Measurements from ENCODE around the gene TPCN2. TPM values are rescaled to one million over a fixed set of nuclear protein-coding genes. Genes with fewer than 3 reads are reported as not detected.
A peak's percentile ranks its signal among the peaks of the same experiment; 100 is the strongest.

The TPCN2 gene
- total RNA-seq, 2 donors from 2014 or later, result 34.7 to 38.0 TPM

- Histone ChIP-seq H3K4me3 (peak overlapping the region; percentile 77), H3K36me3 (no peaks in the 10 kb centered on the region), H3K9me3 (no peaks in the 10 kb centered on the region), H3K27me3 (replicated peaks; ENCODE audit: insufficient read depth) (no peaks in the 10 kb centered on the region), H3K27ac (peak overlapping the region; percentile 78 to 84), H3K4me1 (ENCODE audit: control insufficient read depth in 1 of 2, low read depth in 2 of 2) (peaks cover 13 to 50% of the 10 kb centered on the region in 2 donors)
- DNase-seq (ENCODE audit: low spot score), result no peak
- TF ChIP-seq, protein P1, sequence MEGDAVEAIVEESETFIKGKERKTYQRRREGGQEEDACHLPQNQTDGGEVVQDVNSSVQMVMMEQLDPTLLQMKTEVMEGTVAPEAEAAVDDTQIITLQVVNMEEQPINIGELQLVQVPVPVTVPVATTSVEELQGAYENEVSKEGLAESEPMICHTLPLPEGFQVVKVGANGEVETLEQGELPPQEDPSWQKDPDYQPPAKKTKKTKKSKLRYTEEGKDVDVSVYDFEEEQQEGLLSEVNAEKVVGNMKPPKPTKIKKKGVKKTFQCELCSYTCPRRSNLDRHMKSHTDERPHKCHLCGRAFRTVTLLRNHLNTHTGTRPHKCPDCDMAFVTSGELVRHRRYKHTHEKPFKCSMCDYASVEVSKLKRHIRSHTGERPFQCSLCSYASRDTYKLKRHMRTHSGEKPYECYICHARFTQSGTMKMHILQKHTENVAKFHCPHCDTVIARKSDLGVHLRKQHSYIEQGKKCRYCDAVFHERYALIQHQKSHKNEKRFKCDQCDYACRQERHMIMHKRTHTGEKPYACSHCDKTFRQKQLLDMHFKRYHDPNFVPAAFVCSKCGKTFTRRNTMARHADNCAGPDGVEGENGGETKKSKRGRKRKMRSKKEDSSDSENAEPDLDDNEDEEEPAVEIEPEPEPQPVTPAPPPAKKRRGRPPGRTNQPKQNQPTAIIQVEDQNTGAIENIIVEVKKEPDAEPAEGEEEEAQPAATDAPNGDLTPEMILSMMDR (IDR thresholded peaks at IDR 0.05), result no peak
- no peak for ATAC-seq (ENCODE audit: insufficient number of reproducible peaks, low FRiP score, low read depth)
Observed at GRCh38 chr11:69049490-69049867, 747 bp downstream of the TPCN2 start.

DNA sequence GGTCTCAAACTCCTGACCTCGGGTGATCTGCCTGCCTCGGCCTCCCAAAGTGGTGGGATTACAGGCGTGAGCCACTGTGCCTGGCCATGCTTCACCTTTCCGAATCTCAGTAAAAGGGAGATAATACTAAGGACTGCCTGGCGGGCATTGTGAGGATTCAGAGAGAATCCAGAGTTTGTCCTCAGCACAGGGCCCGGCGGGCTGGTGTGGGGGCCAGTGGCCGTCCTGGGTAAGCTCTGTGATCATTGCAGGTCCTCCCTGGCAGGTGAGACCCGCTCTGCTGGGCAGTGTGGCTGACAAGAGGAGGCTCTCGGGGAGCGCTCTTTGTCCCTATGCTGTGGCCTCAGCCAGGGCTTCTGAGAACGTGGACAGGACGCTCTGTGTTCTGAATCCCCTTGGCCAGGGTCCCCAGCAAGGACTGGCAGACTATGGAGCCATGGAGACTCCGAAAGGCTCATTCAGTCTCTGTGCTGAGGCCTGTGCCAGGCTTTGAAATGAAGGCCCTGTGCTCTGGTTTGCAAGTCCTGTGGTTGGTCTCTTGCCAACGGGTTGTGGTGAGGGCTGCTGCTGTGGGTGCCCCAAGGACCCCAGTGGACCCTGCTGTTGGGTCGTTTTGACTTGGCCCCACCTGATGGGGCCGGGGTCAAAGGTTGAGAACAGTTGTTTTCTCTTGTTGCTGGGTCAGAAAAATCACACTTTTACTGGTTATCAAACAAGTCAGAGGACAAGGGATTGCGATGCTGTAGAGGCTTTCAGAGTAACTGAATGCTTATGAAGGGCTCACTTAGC lies 2.1 kb downstream of the TPCN2 start:
- Histone ChIP-seq H3K4me1 (ENCODE audit: control insufficient read depth in 1 of 2, low read depth in 2 of 2) (peaks cover 14 to 56% of the 10 kb centered on the region in 2 donors), H3K36me3 (no peaks in the 10 kb centered on the region), H3K27ac (peak overlapping the region; percentile 78 to 84), H3K9me3 (no peaks in the 10 kb centered on the region), H3K27me3 (replicated peaks; ENCODE audit: insufficient read depth) (no peaks in the 10 kb centered on the region), H3K4me3 (no peak overlapping the region)
- DNase-seq (ENCODE audit: low spot score) (no peak), ATAC-seq (ENCODE audit: insufficient number of reproducible peaks, low FRiP score, low read depth) (no peak)
- TF ChIP-seq, protein P1 (IDR thresholded peaks at IDR 0.05), result no peak

GRCh38 chr11:69051381-69052342 lies 2.9 kb downstream of the TPCN2 start:
- peaks cover 17 to 58% of the 10 kb centered on the region in 2 donors for H3K4me1 ChIP-seq (ENCODE audit: control insufficient read depth in 1 of 2, low read depth in 2 of 2)
- ATAC-seq (ENCODE audit: insufficient number of reproducible peaks, low FRiP score, low read depth), result no peak

GRCh38 chr11:69052343-69053168 lies 3.8 kb downstream of the TPCN2 start:
- H3K9me3 ChIP-seq, result no peaks in the 10 kb centered on the region
- no peak overlapping the region for H3K4me3 ChIP-seq
- H3K36me3 ChIP-seq, result no peaks in the 10 kb centered on the region
- no peak for ATAC-seq (ENCODE audit: insufficient number of reproducible peaks, low FRiP score, low read depth)
- H3K27me3 ChIP-seq (replicated peaks; ENCODE audit: insufficient read depth), result no peaks in the 10 kb centered on the region
- H3K4me1 ChIP-seq (ENCODE audit: control insufficient read depth in 1 of 2, low read depth in 2 of 2), result peaks cover 17 to 58% of the 10 kb centered on the region in 2 donors
- TF ChIP-seq, protein P1 (IDR thresholded peaks at IDR 0.05), result no peak
- no peak for DNase-seq (ENCODE audit: low spot score)
- peak overlapping the region in 1 of 2 donors; percentile 17 for H3K27ac ChIP-seq

More at GRCh38 chr11:69051381-69052342, 2.9 kb downstream of the TPCN2 start:
- no peaks in the 10 kb centered on the region for H3K9me3 ChIP-seq
- H3K4me3 ChIP-seq, result peak overlapping the region; percentile 12
- DNase-seq (ENCODE audit: low spot score), result no peak
- H3K27ac ChIP-seq, result peak overlapping the region; percentile 6 to 84
- TF ChIP-seq, protein P1 (IDR thresholded peaks at IDR 0.05), result no peak
- H3K36me3 ChIP-seq, result no peaks in the 10 kb centered on the region
- H3K27me3 ChIP-seq (replicated peaks; ENCODE audit: insufficient read depth), result no peaks in the 10 kb centered on the region
